Measurements from ENCODE around the gene RAPGEF4. TPM values are rescaled to one million over a fixed set of nuclear protein-coding genes. Genes with fewer than 3 reads are reported as not detected.

The RAPGEF4 gene
- total RNA-seq, 1 donor from 2014 or later, result 1.7 TPM

GRCh38 chr2:173101687-173102086, 366.0 kb downstream of the RAPGEF4 start:
- Mint-ChIP-seq H3K4me3 (no peak overlapping the region), H3K9me3 (no peaks in the 10 kb centered on the region), H3K4me1 (no peaks in the 10 kb centered on the region), H3K36me3 (ENCODE audit: low read depth) (peaks cover 2% of the 10 kb centered on the region), H3K27me3 (ENCODE audit: low read depth) (no peaks in the 10 kb centered on the region), H3K27ac (ENCODE audit: unreplicated experiment) (no peak overlapping the region)
- no peak for TF ChIP-seq CTCF (conservative IDR thresholded peaks at IDR 0.05)
- no peak for DNase-seq (ENCODE audit: low read depth, low spot score)

Other genes starting within 250 kb of the RAPGEF4 start
- 12.3 and 14.6 TPM in 2 replicates for gene PDK1, start 179.8 kb upstream of the RAPGEF4 start, total RNA-seq